HEK293 (cell line): ENCODE data around the gene SLITRK1.

Experiments
- CTCF ChIA-PET: fragments of 350-600 bp; formaldehyde crosslinking; extraction: SDS; loops from one replicate; lab custom pipeline; 2021; ENCODE audit warnings: antibody characterized with exemption; lab: Yijun Ruan, JAX
- POLR2A ChIA-PET: fragments of 300-600 bp; formaldehyde crosslinking; extraction: SDS; loops from one replicate; lab custom pipeline; 2020; ENCODE audit warnings: antibody characterized with exemption, inconsistent platforms; lab: Yijun Ruan, JAX
- H3K27ac ChIP-seq: fragments of 200-500 bp; sonication (Bioruptor generic); 2 replicates; pipeline ENCODE4 v1.5.1; 2014; ENCODE audit warnings: low read depth, low read length, control low read depth, inconsistent platforms; ENCODE audit errors: extremely low read depth
- H3K36me3 ChIP-seq, 2 experiments: fragments of 200-500 bp in 1 of 2; sonication (Bioruptor generic) in 1 of 2; 1 replicate in 1 of 2; 2 replicates in 1 of 2; pipeline ENCODE4 v1.5.1; 2014 to 2017; ENCODE audit warnings: inconsistent platforms in 2 of 2, low read length in 2 of 2; ENCODE audit not compliant: control insufficient read depth in 2 of 2, insufficient read depth in 1 of 2
- H3K4me1 ChIP-seq: fragments of 200-500 bp; sonication (Bioruptor generic); 2 replicates; pipeline ENCODE4 v1.5.1; 2014; ENCODE audit warnings: mild to moderate bottlenecking, low read length, inconsistent platforms; ENCODE audit not compliant: control insufficient read depth, insufficient read depth
- H3K4me3 ChIP-seq: 2 replicates; pipeline ENCODE4 v1.5.1; 2011; ENCODE audit warnings: low read depth, mild to moderate bottlenecking, control low read depth, low read length, moderate library complexity
- H3K9me3 ChIP-seq: fragments of 200-500 bp; sonication (Bioruptor generic); 2 replicates; pipeline ENCODE4 v1.5.1; 2014; ENCODE audit warnings: low read depth, low read length, inconsistent platforms; ENCODE audit not compliant: control insufficient read depth, insufficient read depth
- EGR2 ChIP-seq: fragments of 450-650 bp; formaldehyde crosslinking; IDR thresholded peaks from 2 replicates; pipeline ENCODE4 v1.5.1; 2016; ENCODE audit warnings: low read depth, missing biosample characterization, missing genetic modification characterization
- GLI2 ChIP-seq: fragments of 450-650 bp; formaldehyde crosslinking; IDR thresholded peaks from 2 replicates; pipeline ENCODE4; 2017; ENCODE audit warnings: missing biosample characterization, missing genetic modification characterization, low read depth, borderline replicate concordance
- KLF9 ChIP-seq: fragments of 450-650 bp; formaldehyde crosslinking; IDR thresholded peaks from 2 replicates; pipeline ENCODE4 v1.5.1; 2016; ENCODE audit warnings: missing biosample characterization, missing genetic modification characterization, low read depth
- REST ChIP-seq: fragments of 450-650 bp; formaldehyde crosslinking; IDR thresholded peaks from 2 replicates; pipeline ENCODE4 v1.5.1; 2016; ENCODE audit warnings: missing biosample characterization, missing genetic modification characterization
- SALL2 ChIP-seq: fragments of 450-650 bp; formaldehyde crosslinking; IDR thresholded peaks from 2 replicates; pipeline ENCODE4 v1.5.0; 2017; ENCODE audit warnings: missing biosample characterization, mild to moderate bottlenecking, missing genetic modification characterization, borderline replicate concordance
- SETDB1 ChIP-seq: IDR thresholded peaks from one replicate; pipeline ENCODE4 v1.6.1; 2017; ENCODE audit warnings: mild to moderate bottlenecking, low read length, moderate library complexity, mixed read lengths; ENCODE audit not compliant: insufficient read length
- TRIM28 ChIP-seq: IDR thresholded peaks from 2 replicates; pipeline ENCODE4 v1.6.1; 2011; ENCODE audit warnings: low read length, control low read depth, borderline replicate concordance
- ZFHX2 ChIP-seq: fragments of 450-650 bp; formaldehyde crosslinking; conservative IDR thresholded peaks from 2 replicates; pipeline ENCODE4 v1.5.1; 2016; ENCODE audit warnings: missing biosample characterization, missing genetic modification characterization
- ZFP37 ChIP-seq: fragments of 450-650 bp; formaldehyde crosslinking; IDR thresholded peaks from 2 replicates; pipeline ENCODE4 v1.5.1; 2016; ENCODE audit warnings: missing biosample characterization, missing genetic modification characterization
- ZFP41 ChIP-seq: fragments of 450-650 bp; formaldehyde crosslinking; IDR thresholded peaks from 2 replicates; pipeline ENCODE4 v1.5.1; 2016; ENCODE audit warnings: missing biosample characterization, missing genetic modification characterization, borderline replicate concordance
- ZNF112 ChIP-seq: fragments of 450-650 bp; formaldehyde crosslinking; IDR thresholded peaks from 2 replicates; pipeline ENCODE4 v1.5.0; 2017; ENCODE audit warnings: missing biosample characterization, missing genetic modification characterization
- ZNF146 ChIP-seq: fragments of 450-650 bp; formaldehyde crosslinking; IDR thresholded peaks from 2 replicates; pipeline ENCODE4 v1.5.1; 2016; ENCODE audit warnings: missing biosample characterization, missing genetic modification characterization
- ZNF202 ChIP-seq: fragments of 450-650 bp; formaldehyde crosslinking; IDR thresholded peaks from 2 replicates; pipeline ENCODE4 v1.5.1; 2016; ENCODE audit warnings: missing biosample characterization, missing genetic modification characterization, borderline replicate concordance
- ZNF239 ChIP-seq: fragments of 450-650 bp; formaldehyde crosslinking; IDR thresholded peaks from 2 replicates; pipeline ENCODE4 v1.5.1; 2016; ENCODE audit warnings: missing biosample characterization, missing genetic modification characterization
- ZNF354C ChIP-seq: fragments of 450-650 bp; formaldehyde crosslinking; IDR thresholded peaks from 2 replicates; pipeline ENCODE4 v1.5.1; 2016; ENCODE audit warnings: missing biosample characterization, missing genetic modification characterization, low read depth, borderline replicate concordance
- ZNF416 ChIP-seq: fragments of 450-650 bp; formaldehyde crosslinking; IDR thresholded peaks from 2 replicates; pipeline ENCODE4 v1.5.1; 2016; ENCODE audit warnings: missing biosample characterization, missing genetic modification characterization
- ZNF558 ChIP-seq: fragments of 450-650 bp; formaldehyde crosslinking; IDR thresholded peaks from 2 replicates; pipeline ENCODE4 v1.5.1; 2016; ENCODE audit warnings: missing biosample characterization, missing genetic modification characterization
- ZNF623 ChIP-seq: fragments of 450-650 bp; formaldehyde crosslinking; IDR thresholded peaks from 2 replicates; pipeline ENCODE4 v1.5.1; 2016; ENCODE audit warnings: missing biosample characterization, missing genetic modification characterization
- ZNF664 ChIP-seq: fragments of 450-650 bp; formaldehyde crosslinking; IDR thresholded peaks from 2 replicates; pipeline ENCODE4 v1.5.1; 2016; ENCODE audit warnings: missing biosample characterization, missing genetic modification characterization
- ZNF707 ChIP-seq: fragments of 450-650 bp; formaldehyde crosslinking; IDR thresholded peaks from 2 replicates; pipeline ENCODE4 v1.5.1; 2016; ENCODE audit warnings: missing biosample characterization, missing genetic modification characterization
- ZNF747 ChIP-seq: fragments of 450-650 bp; formaldehyde crosslinking; IDR thresholded peaks from 2 replicates; pipeline ENCODE4 v1.5.1; 2016; ENCODE audit warnings: missing biosample characterization, missing genetic modification characterization
- ZNF791 ChIP-seq: fragments of 450-650 bp; formaldehyde crosslinking; IDR thresholded peaks from 2 replicates; pipeline ENCODE4 v1.5.1; 2016; ENCODE audit warnings: missing biosample characterization, missing genetic modification characterization
- ZSCAN30 ChIP-seq: fragments of 450-650 bp; IDR thresholded peaks from 2 replicates; pipeline ENCODE4 v1.5.1; 2018; ENCODE audit warnings: missing biosample characterization, mild to moderate bottlenecking, missing genetic modification characterization, moderate library complexity
- ZSCAN4 ChIP-seq: fragments of 450-650 bp; formaldehyde crosslinking; IDR thresholded peaks from 2 replicates; pipeline ENCODE4 v1.5.1; 2017; ENCODE audit warnings: missing biosample characterization, missing genetic modification characterization

SLITRK1 gene

GRCh38 chr13:83845106-83845505 lies 37.2 kb downstream of the SLITRK1 start (continued):
- TF ChIP-seq ZNF558 (tag by site-specific recombination) (no peak), ZNF791 (no peak), ZNF146 (tag by site-specific recombination) (no peak), SALL2 (no peak), ZNF239 (tag by site-specific recombination) (no peak), ZSCAN30 (no peak)

GRCh38 chr13:83839146-83839545 lies 43.1 kb downstream of the SLITRK1 start:
- Histone ChIP-seq H3K27ac (no peak overlapping the region), H3K4me1 (no peaks in the 10 kb centered on the region), H3K9me3 (no peaks in the 10 kb centered on the region), H3K4me3 (no peak overlapping the region), H3K36me3 (no peaks in the 10 kb centered on the region)
- ChIA-PET CTCF (no interaction called here), POLR2A (no interaction called here)
- TF ChIP-seq TRIM28 (peak; percentile 43; the same call in 1 of the 2 replicates), ZNF623 (tag by site-specific recombination) (no peak)

- Histone ChIP-seq H3K4me3 (no peak overlapping the region), H3K36me3 (no peaks in the 10 kb centered on the region), H3K27ac (no peak overlapping the region), H3K4me1 (no peaks in the 10 kb centered on the region), H3K9me3 (no peaks in the 10 kb centered on the region)
- TF ChIP-seq ZNF354C (tag by site-specific recombination), result no peak
- no peak for TF ChIP-seq ZNF416 (tag by site-specific recombination)
- TF ChIP-seq ZFHX2 (tag by site-specific recombination), result no peak
- no peak for TF ChIP-seq KLF9
- TF ChIP-seq ZFP37, result no peak
- TF ChIP-seq ZNF112 (tag by site-specific recombination), result no peak
- no peak for TF ChIP-seq ZSCAN4 (tag by site-specific recombination)
- TF ChIP-seq SETDB1, result no peak
- TF ChIP-seq REST (tag by site-specific recombination), result no peak
- TF ChIP-seq ZNF747, result no peak
- TF ChIP-seq ZFP41 (tag by site-specific recombination), result no peak
- TF ChIP-seq ZNF664 (tag by site-specific recombination), result no peak
- TF ChIP-seq EGR2 (tag by site-specific recombination), result no peak
- no peak for TF ChIP-seq GLI2 (tag by site-specific recombination)
- TF ChIP-seq ZNF707 (tag by site-specific recombination), result no peak
- no peak for TF ChIP-seq ZNF202 (tag by site-specific recombination)
- ChIA-PET POLR2A (no interaction called here), CTCF (interaction anchor here (0.5 to 0.6 kb wide), 2 partner anchors 49 to 240 kb away, joined by 3 read pairs; no protein-coding TSS in a partner anchor)
Observed at GRCh38 chr13:83831796-83832195, 50.5 kb downstream of the SLITRK1 start.
